Duodenal mucosa (tissue), 2 donors: ENCODE measurements around the gene FMNL2.

Experiments used
- H3K27ac ChIP-seq: one replicate; pipeline ENCODE4 v1.7.0; 2013; ENCODE audit warnings: low read depth, low read length
- H3K27me3 ChIP-seq, 2 donors: one replicate each; pipeline ENCODE4 v1.7.0; 2013; ENCODE audit warnings: low read length in 2 of 2, control low read depth in 1 of 2; ENCODE audit not compliant: insufficient read depth in 2 of 2, control insufficient read depth in 1 of 2
- H3K36me3 ChIP-seq, 2 donors: one replicate each; pipeline ENCODE4 v1.7.0; 2013; ENCODE audit warnings: low read length in 2 of 2, control low read depth in 1 of 2; ENCODE audit not compliant: insufficient read depth in 2 of 2, control insufficient read depth in 1 of 2
- H3K4me1 ChIP-seq, 2 donors: one replicate each; pipeline ENCODE4 v1.7.0; 2013; ENCODE audit warnings: low read length in 2 of 2, control low read depth in 1 of 2; ENCODE audit not compliant: insufficient read depth in 2 of 2, control insufficient read depth in 1 of 2
- H3K4me3 ChIP-seq, 2 donors: one replicate each; pipeline ENCODE4 v1.7.0; 2013; ENCODE audit warnings: low read length in 2 of 2, low read depth in 1 of 2
- H3K9ac ChIP-seq, 2 donors: one replicate each; pipeline ENCODE4 v1.7.0; 2013; ENCODE audit warnings: low read length in 2 of 2, low read depth in 1 of 2
- H3K9me3 ChIP-seq, 2 donors: one replicate each; pipeline ENCODE4 v1.7.0; 2013; ENCODE audit warnings: low read length in 2 of 2, control low read depth in 1 of 2; ENCODE audit not compliant: control insufficient read depth in 1 of 2

The FMNL2 gene

GRCh38 chr2:152529420-152530115 lies 194.6 kb downstream of the FMNL2 start:
- H3K36me3 ChIP-seq = no peaks in the 10 kb centered on the region
- no peak overlapping the region for H3K9ac ChIP-seq
- H3K4me1 ChIP-seq = peaks cover 6 to 14% of the 10 kb centered on the region in 2 donors
- no peaks in the 10 kb centered on the region for H3K9me3 ChIP-seq
- H3K27me3 ChIP-seq = no peaks in the 10 kb centered on the region
- no peak overlapping the region for H3K4me3 ChIP-seq
- H3K27ac ChIP-seq = no peak overlapping the region

GRCh38 chr2:152532241-152532640 lies 197.3 kb downstream of the FMNL2 start:
- H3K9ac ChIP-seq = no peak overlapping the region
- no peak overlapping the region for H3K27ac ChIP-seq
- H3K9me3 ChIP-seq = no peaks in the 10 kb centered on the region
- no peaks in the 10 kb centered on the region for H3K36me3 ChIP-seq
- no peak overlapping the region for H3K4me3 ChIP-seq
- peaks cover 0 to 4% of the 10 kb centered on the region in 2 donors for H3K4me1 ChIP-seq
- H3K27me3 ChIP-seq = no peaks in the 10 kb centered on the region

GRCh38 chr2:152534460-152535135 lies 199.6 kb downstream of the FMNL2 start:
- Histone ChIP-seq H3K27ac (no peak overlapping the region), H3K9me3 (no peaks in the 10 kb centered on the region), H3K36me3 (no peaks in the 10 kb centered on the region), H3K4me1 (peaks cover 0 to 4% of the 10 kb centered on the region in 2 donors), H3K4me3 (no peak overlapping the region), H3K27me3 (no peaks in the 10 kb centered on the region), H3K9ac (no peak overlapping the region)

- Histone ChIP-seq H3K4me1 (peaks cover under 1 to 3% of the 10 kb centered on the region in 2 donors), H3K27ac (no peak overlapping the region), H3K9me3 (no peaks in the 10 kb centered on the region), H3K4me3 (no peak overlapping the region), H3K9ac (no peak overlapping the region), H3K27me3 (no peaks in the 10 kb centered on the region), H3K36me3 (no peaks in the 10 kb centered on the region)
These were observed 202.2 kb downstream of the FMNL2 start for GRCh38 chr2:152537081-152537651.

- Histone ChIP-seq H3K27ac (no peak overlapping the region), H3K4me3 (no peak overlapping the region), H3K4me1 (peaks cover 7 to 11% of the 10 kb centered on the region in 2 donors), H3K27me3 (no peaks in the 10 kb centered on the region), H3K36me3 (no peaks in the 10 kb centered on the region), H3K9me3 (no peaks in the 10 kb centered on the region), H3K9ac (no peak overlapping the region)
These were observed 204.4 kb downstream of the FMNL2 start for GRCh38 chr2:152539424-152539823.

GRCh38 chr2:152541712-152542111 lies 206.7 kb downstream of the FMNL2 start:
- no peak overlapping the region for H3K9ac ChIP-seq
- no peak overlapping the region for H3K4me3 ChIP-seq
- no peaks in the 10 kb centered on the region for H3K27me3 ChIP-seq
- no peak overlapping the region for H3K27ac ChIP-seq
- no peaks in the 10 kb centered on the region for H3K36me3 ChIP-seq
- H3K9me3 ChIP-seq = no peaks in the 10 kb centered on the region
- peaks cover 16 to 25% of the 10 kb centered on the region in 2 donors for H3K4me1 ChIP-seq

GRCh38 chr2:152542337-152542994 lies 207.5 kb downstream of the FMNL2 start:
- Histone ChIP-seq H3K4me1 (peaks cover 24 to 32% of the 10 kb centered on the region in 2 donors), H3K27ac (no peak overlapping the region), H3K4me3 (no peak overlapping the region), H3K27me3 (no peaks in the 10 kb centered on the region), H3K9me3 (no peaks in the 10 kb centered on the region), H3K36me3 (no peaks in the 10 kb centered on the region), H3K9ac (no peak overlapping the region)

- no peaks in the 10 kb centered on the region for H3K36me3 ChIP-seq
- H3K9ac ChIP-seq = no peak overlapping the region
- H3K9me3 ChIP-seq = no peaks in the 10 kb centered on the region
- H3K27me3 ChIP-seq = no peaks in the 10 kb centered on the region
- peaks cover 27 to 38% of the 10 kb centered on the region in 2 donors for H3K4me1 ChIP-seq
- no peak overlapping the region for H3K27ac ChIP-seq
- no peak overlapping the region for H3K4me3 ChIP-seq
These were observed 208.1 kb downstream of the FMNL2 start for GRCh38 chr2:152542995-152543481.

GRCh38 chr2:152543717-152544116 lies 208.7 kb downstream of the FMNL2 start:
- no peaks in the 10 kb centered on the region for H3K9me3 ChIP-seq
- H3K4me1 ChIP-seq = peaks cover 33 to 45% of the 10 kb centered on the region in 2 donors
- no peak overlapping the region for H3K27ac ChIP-seq
- H3K27me3 ChIP-seq = no peaks in the 10 kb centered on the region
- H3K4me3 ChIP-seq = no peak overlapping the region
- H3K36me3 ChIP-seq = no peaks in the 10 kb centered on the region
- no peak overlapping the region for H3K9ac ChIP-seq

- Histone ChIP-seq H3K4me3 (no peak overlapping the region), H3K27me3 (no peaks in the 10 kb centered on the region), H3K9me3 (no peaks in the 10 kb centered on the region), H3K36me3 (no peaks in the 10 kb centered on the region), H3K27ac (no peak overlapping the region), H3K9ac (no peak overlapping the region), H3K4me1 (peaks cover 33 to 45% of the 10 kb centered on the region in 2 donors)
These were observed 209.7 kb downstream of the FMNL2 start for GRCh38 chr2:152544638-152545037.
